Esophagus muscularis mucosa (tissue), 3 donors: ENCODE measurements around the gene NNT.

Experiments used
- POLR2A ChIP-seq: fragments of 450-650 bp; IDR thresholded peaks from one replicate; pipeline ENCODE4 v1.6.1; 2017; ENCODE audit warnings: antibody characterized with exemption, moderate library complexity, mild to moderate bottlenecking, low read depth
- TF ChIP-seq, protein P1 (sequence below), 3 experiments: fragments of 200-600 bp in 2 of 3; fragments of 450-650 bp in 1 of 3; sonication (generic) in 2 of 3; IDR thresholded peaks; one replicate each; pipeline ENCODE4 v1.5.1; 2017 to 2019; ENCODE audit warnings: antibody characterized with exemption in 3 of 3, mild to moderate bottlenecking in 2 of 3, moderate library complexity in 1 of 3

DNA sequence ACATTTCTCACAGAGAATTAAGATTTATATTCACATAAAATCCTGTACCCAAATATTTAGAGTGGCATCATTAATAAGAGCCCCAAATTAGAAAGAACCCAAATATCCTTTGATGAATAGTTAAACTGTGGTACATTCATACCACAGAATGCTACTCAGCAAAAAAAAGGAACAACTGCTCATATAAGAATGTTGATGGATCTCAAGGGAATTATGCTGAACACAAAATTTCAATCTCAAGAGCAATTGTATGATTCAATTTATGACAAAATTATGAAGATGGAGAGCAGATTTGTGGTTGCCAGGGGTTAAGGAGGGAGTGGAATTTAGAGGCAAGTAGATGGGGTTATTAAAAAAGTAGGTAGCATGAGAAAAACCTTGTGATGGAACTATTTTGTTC, 41.6 kb upstream of the NNT start:
- TF ChIP-seq, protein P1, sequence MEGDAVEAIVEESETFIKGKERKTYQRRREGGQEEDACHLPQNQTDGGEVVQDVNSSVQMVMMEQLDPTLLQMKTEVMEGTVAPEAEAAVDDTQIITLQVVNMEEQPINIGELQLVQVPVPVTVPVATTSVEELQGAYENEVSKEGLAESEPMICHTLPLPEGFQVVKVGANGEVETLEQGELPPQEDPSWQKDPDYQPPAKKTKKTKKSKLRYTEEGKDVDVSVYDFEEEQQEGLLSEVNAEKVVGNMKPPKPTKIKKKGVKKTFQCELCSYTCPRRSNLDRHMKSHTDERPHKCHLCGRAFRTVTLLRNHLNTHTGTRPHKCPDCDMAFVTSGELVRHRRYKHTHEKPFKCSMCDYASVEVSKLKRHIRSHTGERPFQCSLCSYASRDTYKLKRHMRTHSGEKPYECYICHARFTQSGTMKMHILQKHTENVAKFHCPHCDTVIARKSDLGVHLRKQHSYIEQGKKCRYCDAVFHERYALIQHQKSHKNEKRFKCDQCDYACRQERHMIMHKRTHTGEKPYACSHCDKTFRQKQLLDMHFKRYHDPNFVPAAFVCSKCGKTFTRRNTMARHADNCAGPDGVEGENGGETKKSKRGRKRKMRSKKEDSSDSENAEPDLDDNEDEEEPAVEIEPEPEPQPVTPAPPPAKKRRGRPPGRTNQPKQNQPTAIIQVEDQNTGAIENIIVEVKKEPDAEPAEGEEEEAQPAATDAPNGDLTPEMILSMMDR (IDR thresholded peaks at IDR 0.05) = no peak
- TF ChIP-seq POLR2A = no peak
